ENCODE measurements around the gene ADCY5.

Gene ADCY5

DNA sequence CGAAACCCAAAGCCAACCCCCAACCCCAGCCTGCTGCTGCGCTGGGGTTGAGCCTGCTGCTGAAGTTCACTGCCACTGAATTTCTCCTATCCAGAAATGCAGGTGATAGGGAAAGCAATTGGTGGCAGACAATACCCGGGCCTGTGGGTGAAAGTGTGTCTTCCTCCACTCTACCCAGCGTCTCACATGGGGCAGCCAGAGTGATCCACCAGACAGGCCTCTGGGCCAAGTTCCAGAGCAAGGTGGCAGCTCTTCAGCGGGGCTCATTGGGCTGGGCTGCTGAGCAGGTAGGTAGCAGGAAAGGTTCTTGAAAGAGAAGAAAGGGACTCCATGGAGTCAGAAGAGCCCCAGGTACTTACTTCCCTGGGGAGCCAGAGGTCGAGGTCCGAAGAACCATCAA, 6.0 kb downstream of the ADCY5 start:
- TF ChIP-seq, protein P1, sequence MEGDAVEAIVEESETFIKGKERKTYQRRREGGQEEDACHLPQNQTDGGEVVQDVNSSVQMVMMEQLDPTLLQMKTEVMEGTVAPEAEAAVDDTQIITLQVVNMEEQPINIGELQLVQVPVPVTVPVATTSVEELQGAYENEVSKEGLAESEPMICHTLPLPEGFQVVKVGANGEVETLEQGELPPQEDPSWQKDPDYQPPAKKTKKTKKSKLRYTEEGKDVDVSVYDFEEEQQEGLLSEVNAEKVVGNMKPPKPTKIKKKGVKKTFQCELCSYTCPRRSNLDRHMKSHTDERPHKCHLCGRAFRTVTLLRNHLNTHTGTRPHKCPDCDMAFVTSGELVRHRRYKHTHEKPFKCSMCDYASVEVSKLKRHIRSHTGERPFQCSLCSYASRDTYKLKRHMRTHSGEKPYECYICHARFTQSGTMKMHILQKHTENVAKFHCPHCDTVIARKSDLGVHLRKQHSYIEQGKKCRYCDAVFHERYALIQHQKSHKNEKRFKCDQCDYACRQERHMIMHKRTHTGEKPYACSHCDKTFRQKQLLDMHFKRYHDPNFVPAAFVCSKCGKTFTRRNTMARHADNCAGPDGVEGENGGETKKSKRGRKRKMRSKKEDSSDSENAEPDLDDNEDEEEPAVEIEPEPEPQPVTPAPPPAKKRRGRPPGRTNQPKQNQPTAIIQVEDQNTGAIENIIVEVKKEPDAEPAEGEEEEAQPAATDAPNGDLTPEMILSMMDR (IDR thresholded peaks at IDR 0.05; ENCODE audit: borderline replicate concordance, insufficient read depth, low read depth, low read length) = no peak

DNA sequence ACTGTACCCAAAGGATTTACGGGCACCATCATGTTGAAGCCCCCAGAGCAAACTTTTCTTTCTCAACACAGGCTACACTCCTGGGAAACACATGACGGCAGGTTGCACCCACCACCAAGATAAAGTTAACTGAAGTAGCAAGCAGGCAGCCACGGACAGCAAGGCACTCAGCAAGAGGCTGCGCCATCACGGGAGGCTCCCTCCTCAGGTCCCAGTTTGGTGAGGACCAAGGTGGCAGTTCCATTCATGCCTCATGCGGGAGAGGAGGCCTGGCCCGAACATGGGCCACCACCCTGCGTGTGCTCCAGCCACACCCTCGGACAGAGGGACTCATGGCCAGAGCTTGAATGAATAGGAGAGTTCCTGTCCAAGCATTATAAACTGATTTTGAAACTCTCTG, 6.8 kb downstream of the ADCY5 start:
- TF ChIP-seq, protein P1 (IDR thresholded peaks at IDR 0.05; ENCODE audit: borderline replicate concordance, insufficient read depth, low read depth, low read length) = no peak

More for the DNA sequence above, 6.0 kb downstream of the ADCY5 start:
- no peak overlapping the region for H3K4me3 ChIP-seq (ENCODE audit: low read depth, low read length)

DNA sequence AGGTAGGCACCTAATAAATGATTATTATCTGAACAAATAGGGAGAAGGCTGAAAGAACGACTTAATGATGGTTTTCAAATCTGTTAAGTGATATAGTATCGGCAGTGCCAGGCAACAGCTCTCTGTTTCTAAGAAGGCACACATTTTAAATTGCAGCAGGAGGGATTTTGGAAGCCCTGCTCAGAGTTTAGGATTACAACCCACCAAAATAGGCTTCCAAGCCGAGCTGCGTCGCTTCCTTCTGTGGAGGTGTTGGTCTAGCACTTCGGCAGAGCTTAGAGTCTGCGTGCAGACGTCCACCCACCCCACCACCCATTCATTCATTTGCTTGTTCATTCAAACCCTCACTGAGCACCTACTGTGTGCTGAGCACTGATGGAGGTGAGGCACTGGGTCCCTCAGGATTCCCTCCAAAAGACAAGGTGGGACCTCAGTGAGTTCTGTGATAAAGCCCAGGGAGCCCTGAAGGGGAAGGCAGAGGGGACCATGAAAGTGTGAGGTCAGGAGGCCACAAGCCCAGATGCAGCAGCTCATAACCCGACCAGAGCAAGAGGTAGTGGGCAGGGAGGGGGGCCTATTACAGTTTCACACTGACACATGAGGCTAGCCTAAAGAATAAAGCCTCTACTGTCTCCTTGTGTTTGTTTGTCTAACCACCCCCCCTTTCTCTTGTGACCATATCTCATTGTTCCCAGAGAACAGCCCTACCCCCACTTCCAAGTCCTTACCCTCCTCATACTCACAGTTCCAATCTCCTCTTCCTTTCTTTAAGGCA, 8.9 kb downstream of the ADCY5 start:
- TF ChIP-seq, protein P1 (IDR thresholded peaks at IDR 0.05; ENCODE audit: borderline replicate concordance, insufficient read depth, low read depth, low read length) = no peak

More for the DNA sequence above, 6.8 kb downstream of the ADCY5 start:
- no peak overlapping the region for H3K4me3 ChIP-seq (ENCODE audit: low read depth, low read length)

DNA sequence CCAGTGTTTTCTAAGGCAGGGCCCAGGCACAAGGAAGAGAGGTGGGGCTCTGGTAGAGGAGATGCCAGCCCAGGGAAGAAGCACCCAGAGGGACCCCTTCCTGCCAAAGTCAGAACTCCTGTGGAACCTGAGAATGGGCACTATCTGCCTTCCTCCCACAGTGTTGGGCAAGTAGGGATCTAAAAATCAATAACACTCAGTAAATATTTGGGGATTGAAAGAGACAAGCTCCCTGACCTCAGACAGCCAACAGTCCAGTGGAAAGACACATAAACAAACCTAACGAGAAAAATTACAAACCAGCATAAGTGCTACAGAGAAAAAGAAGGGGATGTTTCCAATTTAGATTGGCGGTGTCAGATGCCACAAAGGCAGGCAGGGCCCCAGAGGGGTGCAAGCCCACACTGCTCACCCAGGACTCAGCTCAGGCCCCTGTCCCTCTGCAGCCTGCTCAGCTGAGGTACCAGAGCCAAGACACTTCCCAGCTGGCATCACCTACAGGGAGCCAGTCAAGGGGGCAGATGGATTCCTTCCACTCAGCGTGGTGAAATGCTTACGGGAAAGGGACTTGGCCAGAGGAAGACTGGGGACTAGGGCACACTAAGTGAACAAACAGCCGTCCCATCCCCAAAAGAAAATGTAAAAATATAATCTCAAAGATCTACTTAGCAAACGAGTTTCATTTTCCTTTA, 15.9 kb downstream of the ADCY5 start:
- TF ChIP-seq, protein P1 (IDR thresholded peaks at IDR 0.05; ENCODE audit: borderline replicate concordance, insufficient read depth, low read depth, low read length) = no peak
- H3K4me3 ChIP-seq (ENCODE audit: low read depth, low read length) = no peak overlapping the region

More for the DNA sequence above, 8.9 kb downstream of the ADCY5 start:
- no peak overlapping the region for H3K4me3 ChIP-seq (ENCODE audit: low read depth, low read length)

DNA sequence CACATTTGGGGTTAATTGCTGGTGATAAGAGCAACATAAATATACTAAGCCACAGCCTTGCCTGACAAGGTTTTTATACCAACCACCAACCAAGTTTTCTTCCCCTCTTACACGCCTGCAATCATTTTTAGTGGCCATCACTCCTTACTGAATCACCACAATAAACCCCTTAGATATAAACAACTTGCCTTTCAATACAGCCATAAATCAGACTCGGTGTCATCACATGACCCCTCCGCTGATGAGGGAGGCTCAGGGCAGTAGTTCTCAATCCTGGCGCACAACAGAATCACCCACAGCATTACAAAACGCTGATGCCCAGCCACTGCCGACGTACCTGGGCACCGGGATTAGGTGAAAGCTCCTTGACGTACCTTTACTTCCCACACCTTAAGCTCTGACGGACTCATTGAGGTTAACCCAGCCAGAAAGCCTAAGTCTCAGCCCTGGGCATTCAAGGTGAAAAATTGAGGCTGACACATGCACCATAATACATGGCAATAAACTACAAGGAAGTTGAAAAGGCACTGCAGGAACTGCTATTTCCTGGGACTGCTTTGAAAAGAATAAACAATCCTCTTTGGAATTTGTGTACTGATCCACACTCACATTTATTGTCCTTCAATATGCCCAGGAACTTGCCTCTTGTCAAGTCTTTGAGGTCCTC, 17.1 kb downstream of the ADCY5 start:
- TF ChIP-seq, protein P1 (IDR thresholded peaks at IDR 0.05; ENCODE audit: borderline replicate concordance, insufficient read depth, low read depth, low read length) = no peak
- H3K4me3 ChIP-seq (ENCODE audit: low read depth, low read length) = no peak overlapping the region

DNA sequence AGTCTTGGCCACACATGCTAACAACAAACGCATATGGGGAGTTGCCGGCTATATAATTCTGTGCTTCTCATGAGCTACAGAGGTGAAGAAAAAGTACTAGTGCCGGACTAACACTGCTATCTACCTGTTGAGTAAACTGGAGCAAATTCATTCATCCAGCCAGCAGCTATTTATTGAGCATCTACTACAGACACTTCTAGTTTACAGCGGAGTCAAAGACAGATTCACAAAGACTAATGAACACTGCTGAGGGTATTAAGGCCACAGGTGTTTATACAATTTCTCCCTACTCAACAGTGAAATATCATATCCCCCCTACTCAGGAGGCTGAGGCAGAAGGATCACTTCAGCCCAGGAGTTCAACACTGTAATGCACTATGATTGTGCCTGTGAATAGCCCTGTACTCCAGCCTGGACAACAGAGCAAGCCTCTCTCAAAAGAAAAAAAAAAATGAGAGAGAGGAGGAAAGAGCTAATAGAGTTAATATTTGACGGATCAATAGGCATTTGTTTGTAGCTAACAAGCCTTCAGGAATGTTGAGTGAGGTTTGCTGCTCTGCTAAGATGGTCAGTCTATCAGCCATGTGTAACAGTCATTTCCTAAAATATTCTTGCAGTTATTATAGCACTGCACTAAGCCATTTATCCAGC, 17.8 kb downstream of the ADCY5 start:
- TF ChIP-seq, protein P1 (IDR thresholded peaks at IDR 0.05; ENCODE audit: borderline replicate concordance, insufficient read depth, low read depth, low read length) = no peak
- no peak overlapping the region for H3K4me3 ChIP-seq (ENCODE audit: low read depth, low read length)
